ENCODE measurements around the gene TRIM47.

TRIM47 gene

DNA sequence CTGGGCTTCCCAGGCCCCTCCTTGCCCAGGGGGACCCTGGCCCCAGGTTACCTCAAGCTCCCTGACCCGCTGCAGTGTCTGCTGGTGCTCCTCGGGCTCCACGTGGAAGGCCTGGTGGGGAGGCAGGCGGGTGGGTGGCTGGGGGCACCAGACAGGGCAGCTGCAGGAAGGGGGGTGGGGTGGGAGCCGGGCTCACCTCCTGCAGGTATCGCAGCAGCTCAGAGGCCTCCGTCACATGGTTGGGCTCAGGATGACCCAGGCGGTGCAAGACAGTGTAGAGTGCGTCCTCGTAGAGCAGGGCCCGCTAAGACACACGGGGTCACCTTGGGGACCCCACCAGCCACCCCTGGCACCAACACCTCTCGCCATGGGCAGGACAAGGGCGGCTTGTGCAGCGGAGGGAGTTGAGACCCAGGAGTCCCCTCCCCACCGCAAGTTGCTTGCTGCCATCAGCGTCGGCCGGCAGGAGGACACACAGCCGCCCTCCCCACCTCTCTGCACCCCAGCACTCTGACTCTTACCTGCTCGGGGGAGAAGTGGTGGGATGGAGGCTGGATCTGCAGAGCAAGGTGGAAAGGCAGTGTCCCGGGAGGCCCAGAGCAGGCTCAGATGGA lies 35.3 kb downstream of the TRIM47 start:
- TF ChIP-seq, protein P1, sequence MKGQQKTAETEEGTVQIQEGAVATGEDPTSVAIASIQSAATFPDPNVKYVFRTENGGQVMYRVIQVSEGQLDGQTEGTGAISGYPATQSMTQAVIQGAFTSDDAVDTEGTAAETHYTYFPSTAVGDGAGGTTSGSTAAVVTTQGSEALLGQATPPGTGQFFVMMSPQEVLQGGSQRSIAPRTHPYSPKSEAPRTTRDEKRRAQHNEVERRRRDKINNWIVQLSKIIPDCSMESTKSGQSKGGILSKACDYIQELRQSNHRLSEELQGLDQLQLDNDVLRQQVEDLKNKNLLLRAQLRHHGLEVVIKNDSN (IDR thresholded peaks at IDR 0.05) = no peak
- TF ChIP-seq, protein P2, sequence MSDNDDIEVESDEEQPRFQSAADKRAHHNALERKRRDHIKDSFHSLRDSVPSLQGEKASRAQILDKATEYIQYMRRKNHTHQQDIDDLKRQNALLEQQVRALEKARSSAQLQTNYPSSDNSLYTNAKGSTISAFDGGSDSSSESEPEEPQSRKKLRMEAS (IDR thresholded peaks at IDR 0.05) = no peak
- TF ChIP-seq FOXM1 (IDR thresholded peaks at IDR 0.05; ENCODE audit: borderline replicate concordance, low read depth) (no peak), CREB1 (IDR thresholded peaks at IDR 0.05; ENCODE audit: low read depth) (no peak), RAD21 (IDR thresholded peaks at IDR 0.05; ENCODE audit: low read depth) (no peak), TAF1 (IDR thresholded peaks at IDR 0.05; ENCODE audit: low read depth) (no peak), TCF12 (IDR thresholded peaks at IDR 0.05; ENCODE audit: low read depth) (no peak), NFIC (IDR thresholded peaks at IDR 0.05) (no peak), ZBTB7A (IDR thresholded peaks at IDR 0.05; ENCODE audit: low read depth) (no peak), TEAD4 (IDR thresholded peaks at IDR 0.05) (no peak), YY1 (IDR thresholded peaks at IDR 0.05; ENCODE audit: low read depth) (no peak), EP300 (IDR thresholded peaks at IDR 0.05; ENCODE audit: borderline replicate concordance) (no peak), EGR1 (IDR thresholded peaks at IDR 0.05) (no peak), CEBPB (IDR thresholded peaks at IDR 0.05) (no peak)
- TF ChIP-seq, protein P3, sequence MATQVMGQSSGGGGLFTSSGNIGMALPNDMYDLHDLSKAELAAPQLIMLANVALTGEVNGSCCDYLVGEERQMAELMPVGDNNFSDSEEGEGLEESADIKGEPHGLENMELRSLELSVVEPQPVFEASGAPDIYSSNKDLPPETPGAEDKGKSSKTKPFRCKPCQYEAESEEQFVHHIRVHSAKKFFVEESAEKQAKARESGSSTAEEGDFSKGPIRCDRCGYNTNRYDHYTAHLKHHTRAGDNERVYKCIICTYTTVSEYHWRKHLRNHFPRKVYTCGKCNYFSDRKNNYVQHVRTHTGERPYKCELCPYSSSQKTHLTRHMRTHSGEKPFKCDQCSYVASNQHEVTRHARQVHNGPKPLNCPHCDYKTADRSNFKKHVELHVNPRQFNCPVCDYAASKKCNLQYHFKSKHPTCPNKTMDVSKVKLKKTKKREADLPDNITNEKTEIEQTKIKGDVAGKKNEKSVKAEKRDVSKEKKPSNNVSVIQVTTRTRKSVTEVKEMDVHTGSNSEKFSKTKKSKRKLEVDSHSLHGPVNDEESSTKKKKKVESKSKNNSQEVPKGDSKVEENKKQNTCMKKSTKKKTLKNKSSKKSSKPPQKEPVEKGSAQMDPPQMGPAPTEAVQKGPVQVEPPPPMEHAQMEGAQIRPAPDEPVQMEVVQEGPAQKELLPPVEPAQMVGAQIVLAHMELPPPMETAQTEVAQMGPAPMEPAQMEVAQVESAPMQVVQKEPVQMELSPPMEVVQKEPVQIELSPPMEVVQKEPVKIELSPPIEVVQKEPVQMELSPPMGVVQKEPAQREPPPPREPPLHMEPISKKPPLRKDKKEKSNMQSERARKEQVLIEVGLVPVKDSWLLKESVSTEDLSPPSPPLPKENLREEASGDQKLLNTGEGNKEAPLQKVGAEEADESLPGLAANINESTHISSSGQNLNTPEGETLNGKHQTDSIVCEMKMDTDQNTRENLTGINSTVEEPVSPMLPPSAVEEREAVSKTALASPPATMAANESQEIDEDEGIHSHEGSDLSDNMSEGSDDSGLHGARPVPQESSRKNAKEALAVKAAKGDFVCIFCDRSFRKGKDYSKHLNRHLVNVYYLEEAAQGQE (IDR thresholded peaks at IDR 0.05; ENCODE audit: low read depth) = no peak

GRCh38 chr17:75842411-75842810 lies 36.0 kb downstream of the TRIM47 start:
- TF ChIP-seq CREB1 (IDR thresholded peaks at IDR 0.05; ENCODE audit: low read depth) (no peak), YY1 (IDR thresholded peaks at IDR 0.05; ENCODE audit: low read depth) (no peak), ZBTB7A (IDR thresholded peaks at IDR 0.05; ENCODE audit: low read depth) (no peak), FOXM1 (IDR thresholded peaks at IDR 0.05; ENCODE audit: borderline replicate concordance, low read depth) (no peak), RAD21 (IDR thresholded peaks at IDR 0.05; ENCODE audit: low read depth) (no peak), CEBPB (IDR thresholded peaks at IDR 0.05) (no peak), EGR1 (IDR thresholded peaks at IDR 0.05) (no peak), TEAD4 (IDR thresholded peaks at IDR 0.05) (no peak), TAF1 (IDR thresholded peaks at IDR 0.05; ENCODE audit: low read depth) (no peak), TCF12 (IDR thresholded peaks at IDR 0.05; ENCODE audit: low read depth) (no peak), EP300 (IDR thresholded peaks at IDR 0.05; ENCODE audit: borderline replicate concordance) (no peak), NFIC (IDR thresholded peaks at IDR 0.05) (no peak)
- TF ChIP-seq, protein P3 (IDR thresholded peaks at IDR 0.05; ENCODE audit: low read depth) = no peak
- TF ChIP-seq, protein P2 (IDR thresholded peaks at IDR 0.05) = no peak
- TF ChIP-seq, protein P1 (IDR thresholded peaks at IDR 0.05) = no peak

- TF ChIP-seq RAD21 (IDR thresholded peaks at IDR 0.05; ENCODE audit: low read depth) (no peak), FOXM1 (IDR thresholded peaks at IDR 0.05; ENCODE audit: borderline replicate concordance, low read depth) (no peak), CEBPB (IDR thresholded peaks at IDR 0.05) (no peak), CREB1 (IDR thresholded peaks at IDR 0.05; ENCODE audit: low read depth) (no peak), EGR1 (IDR thresholded peaks at IDR 0.05) (no peak), EP300 (IDR thresholded peaks at IDR 0.05; ENCODE audit: borderline replicate concordance) (no peak), YY1 (IDR thresholded peaks at IDR 0.05; ENCODE audit: low read depth) (no peak), TAF1 (IDR thresholded peaks at IDR 0.05; ENCODE audit: low read depth) (no peak), NFIC (IDR thresholded peaks at IDR 0.05) (no peak), TCF12 (IDR thresholded peaks at IDR 0.05; ENCODE audit: low read depth) (no peak), TEAD4 (IDR thresholded peaks at IDR 0.05) (no peak), ZBTB7A (IDR thresholded peaks at IDR 0.05; ENCODE audit: low read depth) (no peak)
- TF ChIP-seq, protein P1 (IDR thresholded peaks at IDR 0.05) = no peak
- TF ChIP-seq, protein P3 (IDR thresholded peaks at IDR 0.05; ENCODE audit: low read depth) = no peak
- TF ChIP-seq, protein P2 (IDR thresholded peaks at IDR 0.05) = no peak
Measured at GRCh38 chr17:75840799-75841164, 37.6 kb downstream of the TRIM47 start.

Data from Ishikawa (cell line).